HEK293 (cell line): ENCODE measurements around the gene PIEZO1.

Experiments used
- GLIS1 ChIP-seq: fragments of 450-650 bp; formaldehyde crosslinking; IDR thresholded peaks from 2 replicates; pipeline ENCODE4 v1.5.1; 2016; ENCODE audit warnings: missing biosample characterization, missing genetic modification characterization
- HOXD13 ChIP-seq: sonication (generic); formaldehyde crosslinking; IDR thresholded peaks from 2 replicates; pipeline ENCODE4 v1.8.0; 2022; ENCODE audit warnings: missing genetic modification reagents, borderline replicate concordance
- KLF1 ChIP-seq: fragments of 450-650 bp; formaldehyde crosslinking; IDR thresholded peaks from 2 replicates; pipeline ENCODE4 v1.5.1; 2016; ENCODE audit warnings: missing biosample characterization, missing genetic modification characterization
- KLF10 ChIP-seq: fragments of 450-650 bp; IDR thresholded peaks from 2 replicates; pipeline ENCODE4 v1.5.1; 2018; ENCODE audit warnings: missing biosample characterization, mild to moderate bottlenecking, missing genetic modification characterization
- MEIS1 ChIP-seq: sonication (generic); formaldehyde crosslinking; IDR thresholded peaks from 2 replicates; pipeline ENCODE4 v1.8.1; 2022; ENCODE audit warnings: missing genetic modification reagents, mild to moderate bottlenecking, borderline replicate concordance
- PRDM1 ChIP-seq: fragments of 450-650 bp; formaldehyde crosslinking; IDR thresholded peaks from 2 replicates; pipeline ENCODE4; 2016; ENCODE audit warnings: missing biosample characterization, missing genetic modification characterization
- SP3 ChIP-seq: fragments of 450-650 bp; formaldehyde crosslinking; IDR thresholded peaks from 2 replicates; pipeline ENCODE4 v1.5.1; 2016; ENCODE audit warnings: missing biosample characterization, missing genetic modification characterization
- SP7 ChIP-seq: fragments of 450-650 bp; formaldehyde crosslinking; IDR thresholded peaks from 2 replicates; pipeline ENCODE4 v1.5.1; 2016; ENCODE audit warnings: missing biosample characterization, missing genetic modification characterization
- WT1 ChIP-seq: fragments of 450-650 bp; formaldehyde crosslinking; IDR thresholded peaks from 2 replicates; pipeline ENCODE4 v1.5.1; 2016; ENCODE audit warnings: missing biosample characterization, missing genetic modification characterization
- ZBTB7A ChIP-seq: fragments of 450-650 bp; formaldehyde crosslinking; IDR thresholded peaks from 2 replicates; pipeline ENCODE4 v1.5.1; 2016; ENCODE audit warnings: low read depth, missing biosample characterization, missing genetic modification characterization
- ZBTB8A ChIP-seq: fragments of 450-650 bp; formaldehyde crosslinking; IDR thresholded peaks from 2 replicates; pipeline ENCODE4 v1.5.1; 2016; ENCODE audit warnings: missing biosample characterization, missing genetic modification characterization
- ZNF10 ChIP-seq: fragments of 450-650 bp; formaldehyde crosslinking; IDR thresholded peaks from 2 replicates; pipeline ENCODE4 v1.5.1; 2017; ENCODE audit warnings: missing biosample characterization, missing genetic modification characterization
- ZNF112 ChIP-seq: fragments of 450-650 bp; formaldehyde crosslinking; IDR thresholded peaks from 2 replicates; pipeline ENCODE4 v1.5.0; 2017; ENCODE audit warnings: missing biosample characterization, missing genetic modification characterization
- ZNF169 ChIP-seq: fragments of 450-650 bp; formaldehyde crosslinking; IDR thresholded peaks from 2 replicates; pipeline ENCODE4 v1.5.1; 2016; ENCODE audit warnings: missing biosample characterization, missing genetic modification characterization
- ZNF214 ChIP-seq: fragments of 450-650 bp; formaldehyde crosslinking; IDR thresholded peaks from 2 replicates; pipeline ENCODE4 v1.5.1; 2017; ENCODE audit warnings: missing biosample characterization, mild to moderate bottlenecking, missing genetic modification characterization, borderline replicate concordance
- ZNF221 ChIP-seq: fragments of 450-650 bp; formaldehyde crosslinking; IDR thresholded peaks from 2 replicates; pipeline ENCODE4 v1.5.1; 2017; ENCODE audit warnings: missing biosample characterization, missing genetic modification characterization, borderline replicate concordance
- ZNF239 ChIP-seq: fragments of 450-650 bp; formaldehyde crosslinking; IDR thresholded peaks from 2 replicates; pipeline ENCODE4 v1.5.1; 2016; ENCODE audit warnings: missing biosample characterization, missing genetic modification characterization
- ZNF248 ChIP-seq: fragments of 450-650 bp; formaldehyde crosslinking; IDR thresholded peaks from 2 replicates; pipeline ENCODE4 v1.5.1; 2017; ENCODE audit warnings: missing biosample characterization, missing genetic modification characterization
- ZNF266 ChIP-seq: fragments of 450-650 bp; formaldehyde crosslinking; IDR thresholded peaks from 2 replicates; pipeline ENCODE4 v1.5.1; 2016; ENCODE audit warnings: missing biosample characterization, missing genetic modification characterization, low read depth
- ZNF324 ChIP-seq: fragments of 450-650 bp; formaldehyde crosslinking; IDR thresholded peaks from 2 replicates; pipeline ENCODE4 v1.5.1; 2016; ENCODE audit warnings: missing biosample characterization, missing genetic modification characterization
- ZNF341 ChIP-seq: fragments of 450-650 bp; formaldehyde crosslinking; IDR thresholded peaks from 2 replicates; pipeline ENCODE4; 2016; ENCODE audit warnings: low read depth, missing biosample characterization, missing genetic modification characterization
- ZNF350 ChIP-seq: fragments of 450-650 bp; formaldehyde crosslinking; IDR thresholded peaks from 2 replicates; pipeline ENCODE4 v1.5.0; 2017; ENCODE audit warnings: missing biosample characterization, mild to moderate bottlenecking, missing genetic modification characterization
- ZNF354C ChIP-seq: fragments of 450-650 bp; formaldehyde crosslinking; IDR thresholded peaks from 2 replicates; pipeline ENCODE4 v1.5.1; 2016; ENCODE audit warnings: missing biosample characterization, missing genetic modification characterization, low read depth, borderline replicate concordance
- ZNF391 ChIP-seq: fragments of 450-650 bp; formaldehyde crosslinking; IDR thresholded peaks from 2 replicates; pipeline ENCODE4 v1.5.1; 2016; ENCODE audit warnings: low read depth, missing biosample characterization, missing genetic modification characterization, borderline replicate concordance
- ZNF544 ChIP-seq: fragments of 450-650 bp; formaldehyde crosslinking; IDR thresholded peaks from 2 replicates; pipeline ENCODE4 v1.5.0; 2017; ENCODE audit warnings: missing biosample characterization, missing genetic modification characterization
- ZNF558 ChIP-seq: fragments of 450-650 bp; formaldehyde crosslinking; IDR thresholded peaks from 2 replicates; pipeline ENCODE4 v1.5.1; 2016; ENCODE audit warnings: missing biosample characterization, missing genetic modification characterization
- ZNF600 ChIP-seq: fragments of 450-650 bp; formaldehyde crosslinking; IDR thresholded peaks from 2 replicates; pipeline ENCODE4 v1.5.1; 2016; ENCODE audit warnings: missing biosample characterization, missing genetic modification characterization
- ZNF623 ChIP-seq: fragments of 450-650 bp; formaldehyde crosslinking; IDR thresholded peaks from 2 replicates; pipeline ENCODE4 v1.5.1; 2016; ENCODE audit warnings: missing biosample characterization, missing genetic modification characterization
- ZNF626 ChIP-seq: fragments of 450-650 bp; sonication (Bioruptor Pico); formaldehyde crosslinking; IDR thresholded peaks from 2 replicates; pipeline ENCODE4 v1.5.1; 2018; ENCODE audit warnings: missing biosample characterization, missing genetic modification characterization, inconsistent platforms
- ZNF660 ChIP-seq: fragments of 450-650 bp; IDR thresholded peaks from 2 replicates; pipeline ENCODE4 v1.5.1; 2018; ENCODE audit warnings: missing biosample characterization, mild to moderate bottlenecking, missing genetic modification characterization
- ZNF670 ChIP-seq: fragments of 450-650 bp; formaldehyde crosslinking; IDR thresholded peaks from 2 replicates; pipeline ENCODE4 v1.5.1; 2016; ENCODE audit warnings: missing biosample characterization, missing genetic modification characterization, low read depth
- ZNF776 ChIP-seq: fragments of 450-650 bp; formaldehyde crosslinking; IDR thresholded peaks from 2 replicates; pipeline ENCODE4 v1.5.0; 2017; ENCODE audit warnings: missing biosample characterization, missing genetic modification characterization, borderline replicate concordance
- TF ChIP-seq, protein P1 (sequence below): fragments of 450-650 bp; formaldehyde crosslinking; IDR thresholded peaks from 2 replicates; pipeline ENCODE4 v1.5.1; 2017; ENCODE audit warnings: missing biosample characterization, mild to moderate bottlenecking, missing genetic modification characterization, moderate library complexity
- TF ChIP-seq, protein P2 (sequence below): fragments of 450-650 bp; formaldehyde crosslinking; IDR thresholded peaks from 2 replicates; pipeline ENCODE4 v1.5.1; 2016; ENCODE audit warnings: missing biosample characterization, missing genetic modification characterization
- TF ChIP-seq, protein P3 (sequence below): fragments of 450-650 bp; formaldehyde crosslinking; IDR thresholded peaks from 2 replicates; pipeline ENCODE4 v1.5.1; 2016; ENCODE audit warnings: missing biosample characterization, missing genetic modification characterization

PIEZO1 gene

DNA sequence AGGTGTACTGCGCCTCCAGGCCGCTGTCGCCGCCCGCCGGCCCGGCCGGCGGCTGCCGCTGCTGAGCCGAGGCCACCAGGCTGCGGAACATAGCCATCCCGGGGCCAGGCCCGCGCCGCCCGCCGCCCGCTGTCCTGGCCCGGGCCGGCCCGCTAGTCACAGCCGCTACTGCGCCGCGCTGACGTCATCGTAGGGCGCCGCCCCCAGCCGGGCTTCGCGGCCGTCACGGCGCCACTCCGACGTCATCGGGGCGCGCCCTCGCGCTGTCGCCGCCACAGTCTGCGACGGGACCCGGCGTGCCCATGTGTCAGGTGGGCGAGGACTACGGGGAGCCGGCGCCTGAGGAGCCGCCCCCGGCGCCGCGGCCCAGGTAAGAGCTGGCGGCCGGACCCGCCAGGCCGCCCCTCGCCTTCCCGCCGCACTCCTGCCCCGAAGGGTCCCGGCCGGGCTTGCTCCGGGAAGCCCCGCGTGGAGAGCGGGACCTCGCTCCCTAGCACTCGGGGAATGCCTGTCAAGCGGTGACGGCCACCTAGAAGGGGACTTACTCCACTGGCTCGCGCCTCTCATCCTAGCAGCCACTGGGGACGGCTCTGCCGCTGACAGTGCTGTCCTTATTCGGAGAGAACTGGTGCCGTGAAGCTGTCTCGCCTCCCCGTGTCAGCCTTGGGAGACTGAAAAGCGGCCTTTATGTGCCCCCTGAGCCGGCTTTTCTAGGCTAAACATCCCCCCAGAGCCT, 78.6 kb downstream of the PIEZO1 start, which contains the start of the genes CTU2 and RNF166 (continued):
- TF ChIP-seq, protein P1, sequence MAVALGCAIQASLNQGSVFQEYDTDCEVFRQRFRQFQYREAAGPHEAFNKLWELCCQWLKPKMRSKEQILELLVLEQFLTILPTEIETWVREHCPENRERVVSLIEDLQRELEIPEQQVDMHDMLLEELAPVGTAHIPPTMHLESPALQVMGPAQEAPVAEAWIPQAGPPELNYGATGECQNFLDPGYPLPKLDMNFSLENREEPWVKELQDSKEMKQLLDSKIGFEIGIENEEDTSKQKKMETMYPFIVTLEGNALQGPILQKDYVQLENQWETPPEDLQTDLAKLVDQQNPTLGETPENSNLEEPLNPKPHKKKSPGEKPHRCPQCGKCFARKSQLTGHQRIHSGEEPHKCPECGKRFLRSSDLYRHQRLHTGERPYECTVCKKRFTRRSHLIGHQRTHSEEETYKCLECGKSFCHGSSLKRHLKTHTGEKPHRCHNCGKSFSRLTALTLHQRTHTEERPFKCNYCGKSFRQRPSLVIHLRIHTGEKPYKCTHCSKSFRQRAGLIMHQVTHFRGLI (tag by site-specific recombination), result no peak
- TF ChIP-seq ZNF248 (tag by site-specific recombination), result no peak
- TF ChIP-seq MEIS1 (CRISPR knock-in tag), result no peak
- no peak for TF ChIP-seq ZNF341 (tag by site-specific recombination)
- 0 out of 2 replicates have a peak, but pooled peaks have one; percentile 24 for TF ChIP-seq ZNF10
- 0 out of 2 replicates have a peak, but pooled peaks have one; percentile 25 for TF ChIP-seq GLIS1
- no peak for TF ChIP-seq ZNF266 (tag by site-specific recombination)
- TF ChIP-seq ZNF776 (tag by site-specific recombination), result no peak
- TF ChIP-seq ZNF600 (tag by site-specific recombination), result no peak
- no peak for TF ChIP-seq ZNF626
- TF ChIP-seq ZNF239 (tag by site-specific recombination), result no peak
- no peak for TF ChIP-seq HOXD13 (CRISPR knock-in tag)
- TF ChIP-seq ZNF623, result no peak
- TF ChIP-seq ZNF391 (tag by site-specific recombination), result no peak
- no peak for TF ChIP-seq ZNF354C
- peak; percentile 63 for TF ChIP-seq ZBTB8A
- no peak for TF ChIP-seq ZBTB7A (tag by site-specific recombination)
- TF ChIP-seq ZNF660 (tag by site-specific recombination), result peak; percentile 88
- TF ChIP-seq WT1 (tag by site-specific recombination), result no peak
- TF ChIP-seq, protein P2, sequence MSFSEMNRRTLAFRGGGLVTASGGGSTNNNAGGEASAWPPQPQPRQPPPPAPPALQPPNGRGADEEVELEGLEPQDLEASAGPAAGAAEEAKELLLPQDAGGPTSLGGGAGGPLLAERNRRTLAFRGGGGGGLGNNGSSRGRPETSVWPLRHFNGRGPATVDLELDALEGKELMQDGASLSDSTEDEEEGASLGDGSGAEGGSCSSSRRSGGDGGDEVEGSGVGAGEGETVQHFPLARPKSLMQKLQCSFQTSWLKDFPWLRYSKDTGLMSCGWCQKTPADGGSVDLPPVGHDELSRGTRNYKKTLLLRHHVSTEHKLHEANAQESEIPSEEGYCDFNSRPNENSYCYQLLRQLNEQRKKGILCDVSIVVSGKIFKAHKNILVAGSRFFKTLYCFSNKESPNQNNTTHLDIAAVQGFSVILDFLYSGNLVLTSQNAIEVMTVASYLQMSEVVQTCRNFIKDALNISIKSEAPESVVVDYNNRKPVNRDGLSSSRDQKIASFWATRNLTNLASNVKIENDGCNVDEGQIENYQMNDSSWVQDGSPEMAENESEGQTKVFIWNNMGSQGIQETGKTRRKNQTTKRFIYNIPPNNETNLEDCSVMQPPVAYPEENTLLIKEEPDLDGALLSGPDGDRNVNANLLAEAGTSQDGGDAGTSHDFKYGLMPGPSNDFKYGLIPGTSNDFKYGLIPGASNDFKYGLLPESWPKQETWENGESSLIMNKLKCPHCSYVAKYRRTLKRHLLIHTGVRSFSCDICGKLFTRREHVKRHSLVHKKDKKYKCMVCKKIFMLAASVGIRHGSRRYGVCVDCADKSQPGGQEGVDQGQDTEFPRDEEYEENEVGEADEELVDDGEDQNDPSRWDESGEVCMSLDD, result no peak
- no peak for TF ChIP-seq ZNF169 (tag by site-specific recombination)
- peak; percentile 65; the same call in 1 of the 2 replicates for TF ChIP-seq KLF10
- no peak for TF ChIP-seq KLF1 (tag by site-specific recombination)
- no peak for TF ChIP-seq ZNF324
- no peak for TF ChIP-seq ZNF670 (tag by site-specific recombination)
- TF ChIP-seq, protein P3, sequence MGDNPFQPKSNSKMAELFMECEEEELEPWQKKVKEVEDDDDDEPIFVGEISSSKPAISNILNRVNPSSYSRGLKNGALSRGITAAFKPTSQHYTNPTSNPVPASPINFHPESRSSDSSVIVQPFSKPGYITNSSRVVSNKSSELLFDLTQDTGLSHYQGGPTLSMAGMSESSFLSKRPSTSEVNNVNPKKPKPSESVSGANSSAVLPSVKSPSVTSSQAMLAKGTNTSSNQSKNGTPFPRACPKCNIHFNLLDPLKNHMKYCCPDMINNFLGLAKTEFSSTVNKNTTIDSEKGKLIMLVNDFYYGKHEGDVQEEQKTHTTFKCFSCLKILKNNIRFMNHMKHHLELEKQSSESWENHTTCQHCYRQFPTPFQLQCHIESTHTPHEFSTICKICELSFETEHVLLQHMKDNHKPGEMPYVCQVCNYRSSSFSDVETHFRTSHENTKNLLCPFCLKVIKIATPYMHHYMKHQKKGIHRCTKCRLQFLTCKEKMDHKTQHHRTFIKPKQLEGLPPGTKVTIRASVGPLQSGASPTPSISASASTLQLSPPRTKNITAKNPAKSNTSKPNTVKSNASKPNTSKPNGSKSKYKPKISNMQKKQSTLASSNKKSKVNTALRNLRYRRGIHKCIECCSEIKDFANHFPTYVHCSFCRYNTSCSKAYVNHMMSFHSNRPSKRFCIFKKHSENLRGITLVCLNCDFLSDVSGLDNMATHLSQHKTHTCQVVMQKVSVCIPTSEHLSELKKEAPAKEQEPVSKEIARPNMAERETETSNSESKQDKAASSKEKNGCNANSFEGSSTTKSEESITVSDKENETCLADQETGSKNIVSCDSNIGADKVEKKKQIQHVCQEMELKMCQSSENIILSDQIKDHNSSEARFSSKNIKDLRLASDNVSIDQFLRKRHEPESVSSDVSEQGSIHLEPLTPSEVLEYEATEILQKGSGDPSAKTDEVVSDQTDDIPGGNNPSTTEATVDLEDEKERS, result no peak
- no peak for TF ChIP-seq SP3 (tag by site-specific recombination)
- TF ChIP-seq PRDM1 (tag by site-specific recombination), result no peak
- no peak for TF ChIP-seq ZNF214 (tag by site-specific recombination)
- TF ChIP-seq ZNF112 (tag by site-specific recombination), result no peak
- no peak for TF ChIP-seq SP7 (tag by site-specific recombination)
- TF ChIP-seq ZNF221, result no peak
- no peak for TF ChIP-seq ZNF350
- TF ChIP-seq ZNF558 (tag by site-specific recombination), result no peak
- no peak for TF ChIP-seq ZNF544 (tag by site-specific recombination)
